Stimulated activated CD4-positive, alpha-beta T cell treated with anti-CD3 and anti-CD28 coated beads, Interleukin-2, amount 100 ng/mL, for 48 hours (primary cell): ENCODE results near the gene SELENOT.

Experiments used
- DNase-seq, 2 donors: peaks; one replicate each; pipeline ENCODE4 v3.0.0-alpha.2; 2020

SELENOT gene

GRCh38 chr3:150673966-150674365, 70.8 kb downstream of the SELENOT start:
- DNase-seq, result no peak

DNA sequence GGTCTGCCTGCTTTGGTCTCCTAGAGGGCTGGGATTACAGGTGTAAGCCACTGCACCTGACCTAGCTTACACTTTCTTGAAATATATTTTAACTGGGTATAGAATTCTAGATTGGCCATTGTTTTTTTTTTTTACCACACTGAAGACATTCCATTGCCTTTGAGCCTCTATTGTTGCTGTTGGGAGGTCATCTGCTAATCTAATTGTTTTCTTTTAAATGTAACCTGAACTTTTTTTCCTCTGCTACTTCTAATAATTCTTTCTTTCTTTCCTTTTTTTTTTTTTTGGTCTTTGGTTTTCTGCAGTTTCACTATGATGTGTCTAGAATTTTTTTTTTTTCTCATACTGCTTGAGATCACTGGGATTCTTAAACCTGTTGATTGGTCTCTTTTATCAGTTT, 72.5 kb downstream of the SELENOT start:
- DNase-seq, result no peak
